ENCODE measurements around the gene TEX30. TPM values are rescaled to one million over a fixed set of nuclear protein-coding genes. Genes with fewer than 3 reads are reported as not detected.

TEX30 gene
- total and polyA plus RNA-seq, 2 of the 4 experiments (the other 2 are of a cell fraction) = 8.1 to 10.4 TPM

DNA sequence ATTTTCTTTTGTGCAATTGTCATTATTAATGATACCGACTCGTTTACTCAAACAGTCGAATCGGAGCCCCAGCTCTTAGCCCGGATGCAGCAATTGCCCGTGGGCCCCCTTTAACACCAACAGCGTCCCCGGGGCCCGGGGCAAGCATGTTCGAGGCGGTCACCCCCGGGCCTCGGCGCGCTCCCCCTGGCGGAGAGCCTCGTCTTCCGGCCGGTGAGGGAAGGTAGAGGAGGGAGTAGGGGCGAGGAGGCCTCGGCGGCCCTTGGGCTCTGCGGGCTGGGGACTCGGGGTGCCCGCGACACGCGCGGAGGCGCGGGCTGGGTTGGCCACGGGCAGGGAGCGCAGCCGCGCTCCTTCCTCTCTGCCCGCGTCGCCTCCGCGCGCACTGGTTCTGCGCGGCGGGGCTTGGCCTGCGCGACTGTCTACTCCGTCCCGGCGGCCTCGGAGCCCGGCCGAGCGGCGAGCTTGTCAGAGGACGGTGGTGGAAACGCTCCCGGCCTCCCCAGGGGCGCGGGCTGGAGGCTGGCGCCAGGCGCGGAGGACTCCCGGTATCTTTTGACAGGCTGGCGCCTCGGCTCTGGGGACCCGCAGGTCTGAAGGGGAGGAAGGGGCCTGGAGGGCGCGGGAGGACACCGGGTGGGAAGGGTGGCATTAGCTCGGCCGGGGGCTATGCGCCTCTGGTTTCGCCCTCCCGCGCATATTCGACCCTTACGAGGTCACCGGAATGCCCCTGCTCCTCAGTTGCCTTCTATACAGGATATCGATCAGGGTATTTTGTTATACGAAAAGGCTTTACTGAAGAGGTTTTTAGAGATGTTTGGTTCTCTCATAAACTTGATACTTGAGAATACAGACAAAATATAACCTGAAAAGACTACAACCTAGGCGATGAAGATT is 26.8 kb upstream of the TEX30 start (continued):
- TF ChIP-seq MAFK (IDR thresholded peaks at IDR 0.05; ENCODE audit: low read depth, low read length) (no peak), CHD1 (IDR thresholded peaks at IDR 0.05; ENCODE audit: low read depth, low read length) (0 out of 2 replicates have a peak, but pooled peaks have one; percentile 49), MXI1 (IDR thresholded peaks at IDR 0.05; ENCODE audit: borderline replicate concordance, low read depth, low read length) (no peak), SMC3 (IDR thresholded peaks at IDR 0.05; ENCODE audit: low read depth, low read length) (peak; percentile 39; the same call in 1 of the 2 replicates)
